Left colon (tissue), 2 donors: ENCODE measurements around the gene PRX. TPM values are rescaled to one million over a fixed set of nuclear protein-coding genes. Genes with fewer than 3 reads are reported as not detected.

Experiments
- ATAC-seq: fragments of 200-7000 bp; cut with Tn5 transposase; one replicate; pipeline ENCODE4 v1.9.1; 2020; ENCODE audit warnings: mild to moderate bottlenecking, moderate library complexity
- DNase-seq, 2 donors: peaks; one replicate each; pipeline ENCODE4 v3.0.0-alpha.2; 2020
- intact Hi-C, 2 donors: fragments of 100-400 bp; cut with DNase I in 1 of 2; cut with micrococcal nuclease in 1 of 2; formaldehyde crosslinking; loops; one replicate each; pipeline versions ENCODE4 v1.11.2 to v1.14.0; 2022; cut with DNase I, micrococcal nuclease
- total RNA-seq, 2 donors: library from RNA; stranded (reverse); fragmentation: NEBNext Ultra II Directional; extraction: Animal tissue kit (Norgen Biotek cat#: 25700); gene quantifications; one replicate each; pipeline ENCODE4 v1.2.1, GENCODE V29; 2021
- donor health status: DM: no; HTN: no; CAD: no.
- donor health status: DM: yes; HTN: yes; CAD: no.

PRX gene
- total RNA-seq, 2 donors from 2014 or later = 1.2 to 2.1 TPM

DNA sequence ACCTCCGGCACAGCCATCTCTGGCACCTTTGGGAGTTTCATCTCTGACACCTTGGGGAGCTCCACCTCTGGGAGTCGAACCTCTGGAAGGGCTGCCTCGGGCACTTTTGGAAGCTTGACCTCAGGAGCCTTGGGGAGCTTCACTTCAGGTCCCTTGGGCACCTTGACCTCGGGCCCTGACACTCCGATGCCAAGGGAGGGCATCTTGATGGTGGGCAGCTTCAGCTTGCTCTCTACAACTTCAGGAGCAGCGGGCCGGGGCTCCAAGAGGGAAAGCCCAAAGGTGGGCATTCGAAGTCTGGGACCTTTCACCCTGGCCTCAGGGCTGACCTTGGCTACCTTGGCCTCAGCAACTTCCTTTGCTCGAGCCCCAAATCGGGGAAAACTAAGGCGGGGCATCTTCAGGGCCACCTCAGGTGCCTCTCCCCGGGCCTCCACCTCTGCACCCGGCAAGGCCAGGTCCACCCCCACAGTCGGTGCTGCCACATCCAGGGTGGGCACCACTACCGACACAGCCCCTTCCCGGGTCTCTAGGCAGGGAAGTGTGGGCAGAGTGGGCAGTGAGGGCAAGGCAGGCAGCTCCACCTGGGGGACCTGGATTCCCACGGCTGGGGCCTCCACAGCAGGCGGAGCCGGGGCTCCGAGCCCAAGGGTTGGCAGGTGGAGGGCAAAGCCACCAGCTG, 16.2 kb downstream of the PRX start:
- ATAC-seq (no peak), DNase-seq (no peak)
- intact Hi-C loops = no loop called here

DNA sequence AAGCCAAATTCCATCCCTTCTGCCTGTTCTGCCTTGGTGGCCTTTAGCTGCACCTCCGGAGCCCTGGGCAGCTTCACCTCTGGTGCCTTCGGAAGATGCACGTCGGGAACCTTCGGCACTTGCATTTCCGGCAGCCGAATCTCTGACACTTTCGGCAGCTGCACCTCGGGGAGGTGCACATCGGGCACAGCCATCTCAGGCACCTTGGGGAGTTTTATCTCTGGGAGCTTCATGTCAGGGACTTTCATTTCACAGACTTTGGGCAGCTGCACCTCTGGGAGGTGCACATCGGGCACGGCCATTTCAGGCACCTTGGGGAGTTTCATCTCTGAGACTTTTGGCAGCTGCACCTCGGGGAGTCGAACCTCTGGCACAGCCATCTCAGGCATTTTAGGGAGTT, 17.2 kb downstream of the PRX start:
- DNase-seq (no peak), ATAC-seq (no peak)
- intact Hi-C loops = no loop called here

DNA sequence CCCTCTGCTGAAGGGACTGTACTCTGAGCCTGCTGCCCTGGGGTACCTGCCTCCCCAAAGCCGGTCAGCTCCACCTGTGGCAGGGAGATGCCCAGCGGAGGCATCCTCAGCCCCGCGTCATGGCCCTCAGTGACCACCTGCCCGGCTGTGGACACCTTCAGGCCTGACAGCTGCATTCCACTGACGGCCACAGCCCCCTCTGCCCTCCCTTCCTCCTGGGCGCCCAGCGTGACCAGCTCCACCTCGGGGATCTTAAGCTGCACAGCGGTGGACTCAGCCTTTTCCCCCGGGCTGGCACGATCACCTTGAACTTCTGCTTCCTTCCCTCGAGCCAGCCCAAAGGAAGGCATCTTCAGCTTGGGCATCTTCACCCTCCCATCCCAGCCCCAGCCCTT, 18.4 kb downstream of the PRX start:
- no peak for ATAC-seq
- DNase-seq = no peak
- intact Hi-C loops = no loop called here

DNA sequence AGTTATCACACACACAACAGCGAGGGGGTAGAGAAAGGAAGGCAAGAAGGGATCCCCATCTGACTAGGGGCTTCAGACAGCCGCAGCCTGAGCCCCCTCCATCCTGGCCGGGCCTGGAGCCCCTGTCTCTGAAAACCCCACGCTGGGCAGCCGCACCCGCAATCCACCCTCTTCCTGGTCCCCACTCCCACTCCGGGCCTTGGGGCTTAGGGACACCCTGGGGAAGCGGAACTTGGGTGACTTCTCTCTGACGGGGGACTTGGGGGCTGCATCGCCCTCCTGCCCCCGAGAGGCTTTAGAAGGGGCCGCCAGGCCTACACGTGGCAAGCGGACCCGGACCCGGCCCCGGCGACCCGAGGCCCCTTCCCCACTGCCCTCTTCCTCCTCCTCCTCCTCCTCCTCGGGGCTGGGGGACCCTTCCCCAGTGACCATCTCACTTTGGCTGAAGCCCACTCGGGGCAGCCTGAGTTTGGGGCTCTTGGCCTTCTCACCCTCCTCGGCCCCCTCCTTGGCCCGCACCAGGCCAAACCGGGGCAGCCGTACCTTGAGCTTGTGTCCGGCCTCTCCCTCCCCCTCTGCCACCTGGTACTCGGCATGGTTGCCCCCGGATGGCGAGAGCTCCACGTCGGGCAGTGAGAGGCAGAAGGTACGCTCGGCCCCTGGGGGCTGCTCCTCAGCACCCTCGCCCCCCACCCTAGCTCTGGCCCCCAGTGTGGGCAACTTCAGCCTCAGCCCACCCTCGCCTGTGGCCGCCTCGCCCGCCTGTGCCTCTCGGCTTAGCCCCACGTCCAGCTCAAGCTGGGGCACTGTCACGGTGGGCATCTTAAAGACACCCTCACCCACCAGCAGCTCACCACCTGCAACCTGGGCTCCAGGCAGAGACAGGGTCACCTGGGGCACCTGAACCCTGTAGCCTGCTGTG, 19.0 kb downstream of the PRX start:
- ATAC-seq (no peak), DNase-seq (no peak)
- intact Hi-C loops = no loop called here

DNA sequence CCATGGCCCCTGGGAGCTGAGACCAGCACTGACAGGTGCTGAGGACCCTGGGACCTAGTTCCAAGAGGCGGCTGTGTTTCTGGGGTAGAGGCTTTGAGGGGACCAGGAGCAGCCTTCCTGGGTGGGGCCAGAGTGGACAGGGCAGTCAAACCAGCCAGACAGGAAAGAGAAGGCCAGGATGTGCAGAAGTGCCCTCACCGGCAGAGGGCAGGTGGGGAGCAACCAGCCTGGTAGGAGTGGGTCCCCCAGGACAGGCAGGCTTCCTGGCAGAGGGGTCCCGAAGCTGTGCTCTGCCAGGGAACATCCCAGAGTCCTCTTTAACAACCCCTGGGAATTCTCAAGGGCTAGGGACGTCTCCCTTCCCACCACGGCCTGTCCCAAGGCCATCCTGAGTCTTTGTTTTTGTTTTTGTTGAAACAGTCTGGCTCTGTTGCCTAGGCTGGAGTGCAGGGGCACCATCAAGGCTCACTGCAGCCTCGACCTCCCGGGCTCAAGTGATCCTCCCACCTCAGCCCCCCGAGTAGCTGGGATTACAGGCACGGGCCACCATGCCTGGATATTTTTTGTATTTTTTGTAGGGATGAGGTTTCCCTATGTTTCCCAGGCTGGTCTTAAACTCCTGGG, 20.2 kb downstream of the PRX start:
- peak in 1 of 2 donors; percentile 42 for DNase-seq
- intact Hi-C loops = no loop called here
- ATAC-seq = peak; percentile 88

DNA sequence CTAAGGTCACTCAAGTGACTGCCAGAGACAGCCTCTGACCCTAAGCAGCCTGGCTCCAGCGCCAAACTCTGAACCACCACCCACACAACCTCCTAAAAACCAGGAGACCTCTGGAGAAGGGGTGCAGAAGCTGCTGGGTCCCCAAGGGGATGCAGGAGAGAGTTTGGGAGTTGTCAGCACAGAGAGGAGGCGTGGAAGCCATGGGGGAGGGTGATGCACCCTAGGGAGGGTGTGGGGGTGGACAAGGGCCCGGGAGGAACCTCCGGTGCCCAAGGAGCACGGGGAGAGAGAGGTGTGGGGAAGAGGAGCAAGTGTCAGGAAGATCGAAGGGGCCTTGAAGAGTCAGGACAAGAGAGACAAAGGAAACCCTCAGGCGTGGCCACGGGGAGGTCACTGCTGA, 21.1 kb downstream of the PRX start:
- DNase-seq (no peak), ATAC-seq (no peak)
- intact Hi-C loops = no loop called here

DNA sequence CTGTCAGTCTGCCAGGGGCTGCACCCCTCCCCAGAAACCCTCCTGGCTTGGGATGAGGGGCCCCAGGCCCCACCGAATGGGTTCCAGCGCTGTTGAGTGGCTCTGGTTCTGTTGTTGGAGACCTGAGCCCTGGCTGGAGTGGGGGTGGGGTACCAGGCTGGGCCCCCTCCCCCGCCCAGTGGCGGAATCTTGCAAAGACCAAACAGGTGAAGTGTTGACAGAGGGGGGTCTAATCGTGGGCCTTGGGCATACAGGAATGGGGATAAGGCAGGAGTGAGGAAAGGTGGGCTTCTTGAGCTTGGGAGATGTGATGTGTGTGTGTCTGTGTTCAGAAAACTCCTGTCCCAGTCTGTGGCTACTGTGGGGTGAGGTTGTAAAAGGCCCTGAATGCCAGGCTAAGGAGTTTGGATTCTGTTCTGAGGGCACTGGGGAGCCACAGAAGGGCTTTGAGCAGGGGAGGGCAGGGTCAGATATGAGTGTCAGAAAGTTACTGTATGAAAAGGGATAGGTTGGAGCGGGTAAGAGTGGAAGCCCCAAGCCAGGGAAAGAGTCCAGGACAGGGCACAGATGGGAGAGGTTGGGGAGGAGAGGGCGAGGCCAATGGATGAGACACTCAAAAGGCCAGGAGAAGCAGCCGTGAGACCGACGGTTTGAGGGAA, 23.0 kb downstream of the PRX start, which contains the start of gene HIPK4:
TSS of gene HIPK4 (minus strand) at position 98 of the 659 bp plus-strand sequence. CDS start 279 bp downstream, outside the sequence.
- intact Hi-C loops = no loop called here
- no peak for ATAC-seq

DNA sequence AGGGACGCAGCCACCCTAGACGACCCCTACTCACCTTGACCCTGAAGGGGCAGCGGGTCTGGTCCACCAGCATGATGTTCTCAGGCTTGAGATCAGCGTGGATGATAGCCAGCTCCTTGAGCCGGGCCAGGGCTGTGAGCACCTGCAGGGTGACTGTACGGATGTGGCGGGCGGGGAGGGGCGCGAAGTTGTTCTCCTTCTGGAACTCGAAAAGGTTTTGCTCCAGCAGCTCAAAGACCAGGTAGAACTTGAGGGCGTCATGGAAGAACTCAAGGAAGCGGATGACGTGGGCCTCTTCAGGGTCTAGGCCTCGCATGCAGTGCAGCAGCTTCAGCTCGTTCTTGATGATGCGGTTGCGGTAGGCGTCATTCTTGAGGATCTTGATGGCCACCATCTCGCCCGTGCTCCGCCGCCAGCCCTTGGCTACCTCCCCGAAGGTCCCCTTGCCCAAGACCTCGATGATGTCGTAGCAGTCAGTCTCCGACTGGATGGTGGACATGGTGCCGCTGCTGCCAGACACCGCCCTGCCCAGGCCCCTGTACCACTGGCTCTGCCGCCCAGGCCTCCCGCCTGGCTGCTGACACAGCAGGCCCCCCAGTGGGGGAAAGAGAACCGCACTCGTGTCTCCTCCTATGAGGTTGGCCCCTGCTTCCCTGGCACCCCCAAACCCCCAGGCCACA, 23.6 kb downstream of the PRX start:
- ATAC-seq (no peak), DNase-seq (no peak)
- intact Hi-C loops = no loop called here

More for the DNA sequence above, 23.0 kb downstream of the PRX start, which contains the start of gene HIPK4:
- no peak for DNase-seq

DNA sequence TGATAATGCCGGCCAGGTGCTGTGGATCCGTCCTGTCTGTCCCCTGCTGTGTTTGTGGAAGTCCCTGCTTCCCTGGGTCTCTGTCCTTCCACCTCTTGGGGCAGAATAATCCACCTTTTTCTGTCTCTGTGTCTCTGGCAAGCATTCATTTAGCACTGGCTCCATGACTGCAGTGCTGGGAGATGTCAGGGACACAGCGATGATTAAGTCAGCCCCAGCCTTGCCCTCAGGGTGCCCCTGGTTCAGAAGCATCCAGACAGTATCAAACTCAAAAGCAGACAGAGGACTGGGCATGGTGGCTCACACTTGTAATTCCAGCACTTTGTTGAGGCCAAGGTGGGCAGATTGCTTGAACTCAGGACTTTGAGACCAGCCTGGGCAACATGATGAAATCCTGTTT, 24.7 kb downstream of the PRX start:
- intact Hi-C loops = no loop called here
- DNase-seq = no peak
- ATAC-seq = no peak

DNA sequence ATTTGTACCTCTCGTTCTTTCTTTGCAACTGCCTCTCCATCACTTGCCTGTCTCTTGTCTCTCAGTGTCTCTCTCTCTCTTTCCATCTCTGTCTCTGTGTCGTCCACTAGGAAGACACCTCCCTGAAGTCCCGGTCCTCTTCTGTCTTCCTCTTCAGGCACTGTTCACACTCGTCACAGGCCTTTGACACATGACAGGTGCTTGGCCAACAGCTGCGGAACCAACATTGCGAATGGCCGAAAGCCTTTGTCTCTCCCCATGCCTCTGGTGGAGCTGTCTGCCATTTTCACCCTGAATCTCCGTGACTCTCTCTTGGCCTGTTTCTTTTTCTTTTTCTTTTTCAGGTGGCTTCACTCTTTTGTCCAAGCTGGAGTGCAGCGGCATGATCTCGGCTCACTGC, 26.0 kb downstream of the PRX start:
- ATAC-seq (no peak), DNase-seq (no peak)
- intact Hi-C loops = no loop called here

DNA sequence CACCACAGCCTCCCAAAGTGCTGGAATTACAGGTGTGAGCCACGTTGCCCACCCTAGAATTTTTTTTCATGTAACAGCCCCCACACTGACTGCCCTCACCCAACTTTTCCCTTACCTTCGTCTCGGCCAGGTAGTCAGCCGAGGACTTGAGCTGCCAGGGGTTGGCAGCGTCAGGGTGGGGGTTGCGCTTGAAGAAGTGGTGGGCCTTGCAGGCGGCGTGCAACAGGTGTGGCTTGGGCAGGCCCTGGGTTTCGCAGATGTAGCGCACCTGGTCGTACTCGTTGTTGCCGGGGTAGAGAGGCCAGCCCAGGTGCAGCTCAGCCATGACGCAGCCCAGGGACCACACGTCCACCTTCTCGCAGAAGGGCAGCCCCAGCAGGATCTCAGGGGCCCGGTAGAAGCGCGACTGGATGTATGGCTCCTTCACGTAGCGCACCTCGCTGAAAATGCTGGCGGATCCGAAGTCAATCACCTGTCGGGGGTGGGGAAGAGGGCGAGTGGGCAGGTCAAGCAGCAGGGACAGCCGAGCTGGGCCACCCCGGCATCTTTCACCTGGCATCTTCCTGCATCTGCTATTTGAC, 29.4 kb downstream of the PRX start:
- ATAC-seq (no peak), DNase-seq (no peak)
- intact Hi-C loops = no loop called here

DNA sequence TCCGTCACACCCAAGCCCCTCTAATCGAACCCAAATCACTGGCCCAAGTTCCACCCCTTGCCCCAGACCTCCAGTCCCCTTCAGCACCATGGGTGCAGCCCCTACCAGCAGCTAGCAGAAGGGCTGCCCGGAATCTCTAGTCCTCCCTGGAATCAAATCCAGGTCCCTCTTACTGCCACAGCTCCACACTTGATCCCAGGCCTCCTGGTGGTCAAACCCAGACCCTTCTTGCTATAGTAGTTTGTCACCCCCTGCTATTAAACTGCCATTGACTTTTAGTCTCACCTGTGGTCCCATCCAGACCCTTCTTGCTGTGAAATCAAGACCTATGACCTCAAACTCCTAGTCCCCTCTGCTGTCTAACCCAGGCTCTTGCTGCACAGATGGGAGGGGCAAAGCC, 31.9 kb downstream of the PRX start:
- no peak for ATAC-seq
- intact Hi-C loops = no loop called here

DNA sequence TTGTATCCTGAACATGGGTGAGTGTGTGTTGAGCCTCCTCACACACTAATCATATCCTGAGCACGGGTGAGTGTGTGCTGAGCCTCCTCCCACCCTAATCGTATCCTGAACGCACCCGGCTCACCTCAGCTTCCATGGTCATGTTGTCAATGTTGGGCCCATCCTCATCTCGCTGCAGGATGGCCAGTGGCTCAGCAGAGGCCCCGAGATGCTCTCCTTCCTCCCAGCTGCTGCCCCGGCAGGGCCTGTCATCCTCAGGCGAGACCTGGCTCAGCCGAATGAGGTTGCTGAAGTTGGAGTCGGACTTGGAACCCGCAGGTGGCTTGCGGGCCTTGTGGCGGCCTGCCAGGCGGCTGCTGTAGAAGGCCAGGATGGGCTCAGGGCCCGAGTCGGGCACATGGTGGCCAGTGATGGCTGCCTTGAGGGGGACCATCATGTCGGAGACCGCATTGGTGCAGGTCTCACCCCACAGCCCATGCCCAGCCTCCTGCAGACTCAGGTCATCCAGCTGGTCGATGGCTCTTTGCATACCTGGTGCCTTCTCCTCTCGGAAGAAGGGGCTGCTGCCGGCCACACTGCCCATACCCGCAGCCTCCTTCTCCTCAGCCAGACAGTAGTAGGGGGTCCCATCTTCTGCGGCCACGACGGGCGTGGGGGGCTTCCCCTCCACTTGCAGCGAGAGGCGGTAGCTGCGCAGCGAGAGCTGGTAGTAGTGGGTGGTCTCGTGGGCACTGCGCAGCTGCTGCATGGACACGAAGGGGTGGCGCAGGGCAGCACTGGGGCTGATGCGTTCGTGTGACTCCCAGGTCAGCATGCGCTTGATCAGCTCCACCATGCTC, 32.8 kb downstream of the PRX start:
- DNase-seq (no peak), ATAC-seq (no peak)
- intact Hi-C loops = no loop called here

More for the DNA sequence above, 31.9 kb downstream of the PRX start:
- DNase-seq = no peak

DNA sequence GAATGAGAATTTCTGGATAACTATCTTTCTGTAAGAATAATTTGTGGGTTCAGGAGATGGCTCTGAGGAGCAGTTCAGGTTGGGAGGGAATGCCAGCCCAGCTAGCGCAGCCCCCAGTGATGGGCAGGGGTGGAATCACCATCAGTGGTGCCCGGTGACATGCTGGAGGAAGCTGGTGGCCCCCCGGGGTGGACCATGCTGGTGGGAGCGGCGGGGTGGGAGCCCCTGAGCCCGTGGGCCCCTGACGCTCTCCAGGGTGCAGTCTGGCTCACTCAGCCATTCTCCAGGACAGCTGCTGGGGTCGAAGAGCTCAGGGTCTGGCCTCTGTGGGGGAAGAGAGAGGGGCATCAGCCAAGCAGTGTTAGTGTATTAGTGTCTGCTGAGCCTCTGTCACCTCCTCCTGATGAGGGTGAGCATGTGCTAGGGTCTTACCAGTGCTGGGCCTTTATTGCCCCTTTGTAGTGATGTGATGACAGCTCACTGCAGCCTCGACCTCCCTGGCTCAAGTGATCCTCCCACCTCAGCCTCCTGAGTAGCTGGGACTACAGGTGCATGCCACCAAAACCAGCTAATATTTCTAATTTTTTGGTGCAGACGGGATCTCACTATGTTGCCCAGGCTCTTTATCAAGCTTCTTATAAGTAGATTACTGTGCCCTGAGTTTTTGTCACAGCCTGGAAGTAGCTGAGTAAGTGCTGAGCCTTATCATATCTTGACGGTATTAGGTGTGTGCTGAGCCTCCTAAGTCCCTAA, 33.6 kb downstream of the PRX start:
- DNase-seq (no peak), ATAC-seq (no peak)
- intact Hi-C loops = no loop called here

DNA sequence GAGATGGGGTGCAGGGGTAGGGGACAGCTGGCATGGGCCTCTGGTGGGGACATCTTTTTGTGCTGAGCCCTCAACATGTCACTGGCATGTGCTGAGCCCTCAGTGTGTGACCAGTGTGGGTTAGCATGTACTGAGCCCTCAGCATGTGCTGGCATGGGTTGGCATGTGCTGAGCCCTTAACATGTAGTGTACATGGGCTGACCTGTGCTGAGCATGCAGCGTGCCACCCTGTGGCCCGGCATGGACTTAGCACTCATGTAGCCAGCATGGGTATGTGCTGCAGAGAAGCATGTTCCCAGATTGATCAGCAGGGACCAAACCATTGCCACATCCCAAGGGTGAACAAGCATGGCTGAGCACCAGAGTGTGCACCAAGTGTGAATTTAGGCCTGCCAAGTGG, 34.7 kb downstream of the PRX start:
- DNase-seq (no peak), ATAC-seq (no peak)
- intact Hi-C loops = no loop called here

DNA sequence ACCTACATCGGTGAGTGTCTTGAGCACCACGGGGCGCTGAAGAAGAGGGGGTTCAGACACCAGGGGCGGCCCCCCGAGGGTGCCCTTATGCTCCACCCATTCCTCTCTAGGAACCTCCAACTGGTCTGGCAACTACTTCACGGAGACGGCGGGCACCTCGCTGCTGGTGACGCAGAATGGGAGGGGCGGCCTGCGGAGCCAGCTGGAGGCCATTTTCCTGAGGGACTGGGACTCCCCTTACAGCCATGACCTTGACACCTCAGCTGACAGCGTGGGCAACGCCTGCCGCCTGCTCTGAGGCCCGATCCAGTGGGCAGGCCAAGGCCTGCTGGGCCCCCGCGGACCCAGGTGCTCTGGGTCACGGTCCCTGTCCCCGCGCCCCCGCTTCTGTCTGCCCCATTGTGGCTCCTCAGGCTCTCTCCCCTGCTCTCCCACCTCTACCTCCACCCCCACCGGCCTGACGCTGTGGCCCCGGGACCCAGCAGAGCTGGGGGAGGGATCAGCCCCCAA, 35.2 kb downstream of the PRX start:
- DNase-seq (no peak), ATAC-seq (no peak)
- intact Hi-C loops = no loop called here
